Middle frontal gyrus (tissue), 1 donor: ENCODE data around the gene DDX60.
A peak's percentile ranks its signal among the peaks of the same experiment; 100 is the strongest.
"Not testable (repeated sequence)": the region's sequence is repeated elsewhere in the genome, so short reads cannot be mapped to it uniquely, and the experiment has no call there.

Experiments
- DNase-seq: peaks from one replicate; pipeline ENCODE4 v3.0.0-alpha.2; 2015; ENCODE audit warnings: low spot score; ENCODE audit errors: extremely low spot score

Gene DDX60, protein sequence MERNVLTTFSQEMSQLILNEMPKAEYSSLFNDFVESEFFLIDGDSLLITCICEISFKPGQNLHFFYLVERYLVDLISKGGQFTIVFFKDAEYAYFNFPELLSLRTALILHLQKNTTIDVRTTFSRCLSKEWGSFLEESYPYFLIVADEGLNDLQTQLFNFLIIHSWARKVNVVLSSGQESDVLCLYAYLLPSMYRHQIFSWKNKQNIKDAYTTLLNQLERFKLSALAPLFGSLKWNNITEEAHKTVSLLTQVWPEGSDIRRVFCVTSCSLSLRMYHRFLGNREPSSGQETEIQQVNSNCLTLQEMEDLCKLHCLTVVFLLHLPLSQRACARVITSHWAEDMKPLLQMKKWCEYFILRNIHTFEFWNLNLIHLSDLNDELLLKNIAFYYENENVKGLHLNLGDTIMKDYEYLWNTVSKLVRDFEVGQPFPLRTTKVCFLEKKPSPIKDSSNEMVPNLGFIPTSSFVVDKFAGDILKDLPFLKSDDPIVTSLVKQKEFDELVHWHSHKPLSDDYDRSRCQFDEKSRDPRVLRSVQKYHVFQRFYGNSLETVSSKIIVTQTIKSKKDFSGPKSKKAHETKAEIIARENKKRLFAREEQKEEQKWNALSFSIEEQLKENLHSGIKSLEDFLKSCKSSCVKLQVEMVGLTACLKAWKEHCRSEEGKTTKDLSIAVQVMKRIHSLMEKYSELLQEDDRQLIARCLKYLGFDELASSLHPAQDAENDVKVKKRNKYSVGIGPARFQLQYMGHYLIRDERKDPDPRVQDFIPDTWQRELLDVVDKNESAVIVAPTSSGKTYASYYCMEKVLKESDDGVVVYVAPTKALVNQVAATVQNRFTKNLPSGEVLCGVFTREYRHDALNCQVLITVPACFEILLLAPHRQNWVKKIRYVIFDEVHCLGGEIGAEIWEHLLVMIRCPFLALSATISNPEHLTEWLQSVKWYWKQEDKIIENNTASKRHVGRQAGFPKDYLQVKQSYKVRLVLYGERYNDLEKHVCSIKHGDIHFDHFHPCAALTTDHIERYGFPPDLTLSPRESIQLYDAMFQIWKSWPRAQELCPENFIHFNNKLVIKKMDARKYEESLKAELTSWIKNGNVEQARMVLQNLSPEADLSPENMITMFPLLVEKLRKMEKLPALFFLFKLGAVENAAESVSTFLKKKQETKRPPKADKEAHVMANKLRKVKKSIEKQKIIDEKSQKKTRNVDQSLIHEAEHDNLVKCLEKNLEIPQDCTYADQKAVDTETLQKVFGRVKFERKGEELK (N-terminal part only)

GRCh38 chr4:168318266-168318895 is at the start of gene DDX60:
Gene DDX60, minus strand, starts transcription at chr4:168318752. Its CDS starts 7,493 bp downstream, at chr4:168311259.
- peak; percentile 51 for DNase-seq

GRCh38 chr4:168367065-168367464 is 48.5 kb upstream of the DDX60 start:
- DNase-seq = no peak

- no peak for DNase-seq
Measured at GRCh38 chr4:168362025-168362401, 43.5 kb upstream of the DDX60 start.

DNA sequence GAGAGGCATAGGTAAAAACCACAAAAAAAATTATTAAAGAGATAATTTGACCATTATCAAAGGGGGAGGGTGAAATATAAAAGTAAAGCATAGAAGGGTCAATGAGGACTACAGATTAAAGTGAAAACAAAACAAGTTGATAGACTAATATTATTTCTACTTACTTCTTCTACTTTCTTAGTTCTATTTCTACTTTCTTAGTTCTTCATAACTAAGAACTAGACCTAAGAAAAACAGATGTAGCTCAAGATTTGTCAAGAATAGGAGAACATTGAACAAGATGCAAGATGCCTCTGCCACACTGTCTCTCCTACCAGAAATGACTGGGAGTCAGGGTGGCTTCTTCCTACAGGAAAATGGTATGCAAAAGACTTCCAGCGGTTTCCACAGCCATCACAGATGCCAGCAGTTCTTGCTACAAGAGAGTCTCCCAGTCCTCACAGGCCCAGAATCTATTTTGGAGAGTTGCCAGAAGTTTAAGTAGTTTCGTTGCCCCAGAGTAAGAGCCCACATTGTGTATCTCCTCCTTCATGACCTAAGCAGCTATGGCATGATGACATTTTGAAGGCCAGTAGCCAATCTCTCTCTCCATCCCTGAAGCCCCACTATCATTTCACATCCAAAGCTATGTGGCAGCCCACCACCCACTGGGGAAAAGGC is 42.9 kb upstream of the DDX60 start:
- no peak for DNase-seq

GRCh38 chr4:168360271-168360670 is 41.7 kb upstream of the DDX60 start:
- no peak for DNase-seq

DNA sequence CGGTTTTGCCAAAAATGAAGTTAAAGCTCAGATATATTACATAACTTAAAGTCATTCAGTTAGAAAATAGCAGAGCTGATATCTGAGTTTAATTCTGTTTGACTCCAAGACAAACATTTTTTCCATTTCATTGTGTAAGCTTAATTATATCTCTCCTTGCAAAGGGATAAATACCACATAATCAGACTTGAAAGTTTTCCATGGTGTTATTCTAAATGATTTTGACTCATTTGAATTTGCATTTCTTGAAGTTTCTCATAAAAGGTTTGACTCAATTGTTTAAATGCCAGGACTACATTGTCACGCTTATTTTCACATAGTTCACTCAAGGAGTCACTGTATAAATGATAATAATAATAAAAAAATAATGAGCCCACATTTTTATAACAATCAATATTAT is 39.4 kb upstream of the DDX60 start:
- DNase-seq = no peak

- no peak for DNase-seq
Measured at GRCh38 chr4:168353746-168354145, 35.2 kb upstream of the DDX60 start.

DNA sequence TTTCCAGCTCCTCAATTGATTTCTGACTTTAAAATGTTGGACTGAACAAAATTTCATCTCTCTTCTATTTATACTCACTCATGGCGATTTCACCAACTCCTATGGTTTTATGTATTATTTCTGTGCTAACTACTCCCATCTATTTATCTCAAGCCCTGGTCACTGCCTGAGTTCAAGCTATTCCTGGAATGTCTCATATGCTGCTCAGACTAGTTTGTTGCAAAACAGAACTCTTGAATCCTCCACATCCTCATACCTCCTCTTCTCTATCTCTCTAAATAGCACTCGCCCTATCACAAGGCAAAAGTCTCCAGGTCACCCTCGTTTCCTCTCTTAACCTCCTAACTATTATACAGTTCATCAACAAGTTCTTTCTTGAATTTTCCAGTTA is 19.0 kb upstream of the DDX60 start:
- DNase-seq = no peak

- DNase-seq = no peak
Measured at GRCh38 chr4:168336837-168337549, 18.4 kb upstream of the DDX60 start.

- no peak for DNase-seq
Measured at GRCh38 chr4:168335621-168336020, 17.1 kb upstream of the DDX60 start.

GRCh38 chr4:168334053-168334452 is 15.5 kb upstream of the DDX60 start:
- no peak for DNase-seq

- not testable (repeated sequence) for DNase-seq
Measured at GRCh38 chr4:168330575-168330974, 12.0 kb upstream of the DDX60 start.

- no peak for DNase-seq
Measured at GRCh38 chr4:168325591-168325990, 7.0 kb upstream of the DDX60 start.

DNA sequence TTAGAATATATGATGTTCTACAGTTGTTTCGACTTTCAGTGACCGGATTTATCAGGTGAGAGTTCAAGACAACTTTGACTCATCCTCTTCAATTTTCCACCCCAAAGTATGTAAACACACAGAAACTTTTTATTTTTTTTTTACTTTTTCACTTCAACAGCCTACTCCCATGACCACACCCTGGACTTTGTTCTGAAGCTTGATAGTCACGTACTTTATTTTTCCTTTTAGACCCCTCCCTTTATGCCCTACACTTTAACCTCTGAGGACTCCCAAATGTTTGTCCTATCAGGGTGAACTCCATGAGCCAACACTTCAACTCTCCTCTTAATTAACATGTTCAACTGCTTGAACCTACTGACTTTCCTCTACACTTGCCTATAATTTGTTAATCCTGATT is 2.5 kb upstream of the DDX60 start:
- no peak for DNase-seq

GRCh38 chr4:168319486-168320019 is 1.0 kb upstream of the DDX60 start:
- no peak for DNase-seq

GRCh38 chr4:168317621-168318020 is 931 bp downstream of the DDX60 start:
- no peak for DNase-seq

- no peak for DNase-seq
Measured at GRCh38 chr4:168309781-168310180, 8.8 kb downstream of the DDX60 start.

GRCh38 chr4:168308912-168309311 is 9.6 kb downstream of the DDX60 start:
- DNase-seq = no peak

- DNase-seq = no peak
Measured at GRCh38 chr4:168306476-168306875, 12.1 kb downstream of the DDX60 start.
